Transverse colon (tissue), 4 donors: ENCODE results near the gene FHAD1. TPM values are rescaled to one million over a fixed set of nuclear protein-coding genes. Genes with fewer than 3 reads are reported as not detected.
A peak's percentile ranks its signal among the peaks of the same experiment; 100 is the strongest.

Source experiments
- DNase-seq: peaks from one replicate; pipeline ENCODE4 v3.0.0-alpha.2; 2019
- H3K27ac ChIP-seq, 4 donors: fragments of 200-600 bp; sonication (generic); 2 replicates each; pipeline ENCODE4 v1.5.1; 2016 to 2018; ENCODE audit warnings: inconsistent platforms in 4 of 4
- H3K27me3 ChIP-seq: fragments of 200-600 bp; sonication (generic); 2 replicates; pipeline ENCODE4 v1.5.1; 2017; ENCODE audit warnings: inconsistent platforms
- H3K36me3 ChIP-seq, 4 donors: fragments of 200-600 bp; sonication (generic); 2 replicates each; pipeline ENCODE4 v1.5.1; 2017 to 2019; ENCODE audit warnings: inconsistent platforms in 4 of 4
- H3K4me1 ChIP-seq, 4 donors: fragments of 200-600 bp; sonication (generic); 2 replicates each; pipeline ENCODE4 v1.5.1; 2017 to 2020; ENCODE audit warnings: inconsistent platforms in 4 of 4
- H3K4me3 ChIP-seq, 4 donors: fragments of 200-600 bp; sonication (generic); 1 replicate in 1 of 4; 2 replicates in 3 of 4; pipeline versions ENCODE4 v1.5.1 to v1.6.1; 2017 to 2019; ENCODE audit warnings: inconsistent platforms in 4 of 4
- H3K9me3 ChIP-seq, 2 donors: fragments of 200-600 bp; sonication (generic); 2 replicates each; pipeline ENCODE4 v1.5.1; 2017 to 2019; ENCODE audit warnings: inconsistent platforms in 2 of 2
- EP300 ChIP-seq: sonication (generic); formaldehyde crosslinking; IDR thresholded peaks from one replicate; pipeline ENCODE4 v1.6.1; 2017; ENCODE audit warnings: antibody characterized with exemption, low read depth
- POLR2A ChIP-seq: fragments of 450-650 bp; IDR thresholded peaks from one replicate; pipeline ENCODE4 v1.6.1; 2016; ENCODE audit warnings: antibody characterized with exemption, mild to moderate bottlenecking, moderate library complexity
- POLR2AphosphoS5 ChIP-seq, 3 donors: sonication (generic); formaldehyde crosslinking; IDR thresholded peaks; one replicate each; pipeline ENCODE4 v1.6.1; 2016; ENCODE audit warnings: antibody characterized with exemption in 3 of 3
- WGBS, 2 donors: methylation state at CpG; one replicate each; pipeline ENCODE4 v1.1.5; 2018; ENCODE audit warnings: low coverage in 1 of 2; 5-methylcytosine and 5-hydroxymethylcytosine counted together
- in situ Hi-C, 4 donors: fragments of 200-750 bp; cut with MboI; loops; one replicate each; pipeline versions ENCODE4 v1.15.0 to v1.15.1; 2017; ENCODE audit warnings: low sequenced_read_pairs in 3 of 4, low pct_ligation_motif_present in 1 of 4, low pct_unique_long_range_greater_than_20kb in 1 of 4
- intact Hi-C: fragments of 100-400 bp; cut with DNase I; formaldehyde crosslinking; loops from one replicate; pipeline ENCODE4 v1.15.1; 2023; ENCODE audit warnings: low total_unique reads
- total RNA-seq, 4 donors: library from RNA; depleted of rRNA; stranded (reverse); fragments of >200 nt; gene quantifications; one replicate each; pipeline ENCODE4 v1.1.0, GENCODE V29; 2016
- TF ChIP-seq, protein P1 (sequence below), 5 experiments: fragments of 200-600 bp in 3 of 5; fragments of 450-650 bp in 2 of 5; sonication (generic) in 3 of 5; IDR thresholded peaks; 1 replicate in 2 of 5; 2 replicates in 3 of 5; pipeline ENCODE4 v1.5.1; 2016 to 2017; ENCODE audit warnings: antibody characterized with exemption in 5 of 5, inconsistent platforms in 3 of 5, mild to moderate bottlenecking in 2 of 5, moderate library complexity in 1 of 5

FHAD1 gene
- total RNA-seq, 4 donors from 2014 or later, result 0.75 to 0.82 TPM; not detected in 2

DNA sequence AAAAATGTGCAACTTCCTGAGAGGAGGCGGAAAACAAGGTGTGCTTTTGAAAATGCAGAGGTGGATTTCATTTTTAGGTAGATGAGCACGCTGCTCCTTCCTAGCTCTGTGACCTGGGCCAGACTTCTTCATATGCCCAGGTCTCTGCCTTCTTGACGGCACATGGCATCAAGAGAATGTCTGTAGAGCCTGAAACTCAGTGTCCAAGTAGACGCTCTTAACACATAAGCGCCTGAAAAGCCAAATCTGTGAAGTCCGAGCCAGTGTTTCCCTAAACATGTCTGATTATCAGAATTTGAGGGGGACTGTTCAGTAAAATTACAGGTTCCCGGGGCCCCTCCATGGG lies 25.7 kb downstream of the FHAD1 start:
- no peak overlapping the region for H3K4me3 ChIP-seq
- no peaks in the 10 kb centered on the region for H3K9me3 ChIP-seq
- intact Hi-C loops (loop anchor here (5.0 kb wide), 1 partner anchor 120 kb away; the partner anchor contains the start of gene TMEM51), in situ Hi-C loops (loop anchor here (10.0 kb wide), 2 partner anchors 118 to 128 kb away; partner anchors contain the start of gene TMEM51 (in 2 of the 4))
- no peak for TF ChIP-seq POLR2AphosphoS5 (IDR thresholded peaks at IDR 0.05)
- TF ChIP-seq, protein P1, sequence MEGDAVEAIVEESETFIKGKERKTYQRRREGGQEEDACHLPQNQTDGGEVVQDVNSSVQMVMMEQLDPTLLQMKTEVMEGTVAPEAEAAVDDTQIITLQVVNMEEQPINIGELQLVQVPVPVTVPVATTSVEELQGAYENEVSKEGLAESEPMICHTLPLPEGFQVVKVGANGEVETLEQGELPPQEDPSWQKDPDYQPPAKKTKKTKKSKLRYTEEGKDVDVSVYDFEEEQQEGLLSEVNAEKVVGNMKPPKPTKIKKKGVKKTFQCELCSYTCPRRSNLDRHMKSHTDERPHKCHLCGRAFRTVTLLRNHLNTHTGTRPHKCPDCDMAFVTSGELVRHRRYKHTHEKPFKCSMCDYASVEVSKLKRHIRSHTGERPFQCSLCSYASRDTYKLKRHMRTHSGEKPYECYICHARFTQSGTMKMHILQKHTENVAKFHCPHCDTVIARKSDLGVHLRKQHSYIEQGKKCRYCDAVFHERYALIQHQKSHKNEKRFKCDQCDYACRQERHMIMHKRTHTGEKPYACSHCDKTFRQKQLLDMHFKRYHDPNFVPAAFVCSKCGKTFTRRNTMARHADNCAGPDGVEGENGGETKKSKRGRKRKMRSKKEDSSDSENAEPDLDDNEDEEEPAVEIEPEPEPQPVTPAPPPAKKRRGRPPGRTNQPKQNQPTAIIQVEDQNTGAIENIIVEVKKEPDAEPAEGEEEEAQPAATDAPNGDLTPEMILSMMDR (IDR thresholded peaks at IDR 0.05), result no peak
- peaks cover 0 to 30% (median 8%) of the 10 kb centered on the region in 4 donors for H3K4me1 ChIP-seq
- 25 to 44% methylated on average over 5 to 7 of the region's 7 CpGs for WGBS, 2 donors
- H3K27me3 ChIP-seq, result no peaks in the 10 kb centered on the region
- H3K27ac ChIP-seq, result peak overlapping the region in 2 of 4 donors; percentile 53 to 62
- no peaks in the 10 kb centered on the region for H3K36me3 ChIP-seq
- DNase-seq, result no peak

DNA sequence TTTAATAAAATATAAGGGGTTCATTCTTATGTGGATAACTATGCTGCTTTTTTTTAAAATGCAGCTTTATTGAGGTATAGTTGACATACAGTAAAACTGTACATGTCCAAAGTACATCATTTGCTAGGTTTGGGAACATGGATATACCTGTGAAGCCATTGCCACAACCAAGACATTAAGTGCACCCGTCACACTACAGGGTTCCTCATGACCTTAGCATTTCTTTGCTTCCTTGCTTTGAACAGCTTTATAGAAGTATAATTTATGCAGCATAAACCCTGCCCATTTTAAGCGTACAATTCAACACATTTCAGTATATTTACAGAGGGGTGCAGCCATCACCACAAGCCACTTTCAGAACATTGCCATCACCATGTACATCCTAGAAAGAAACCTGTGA lies 26.3 kb downstream of the FHAD1 start:
- intact Hi-C loops, result loop anchor here (5.0 kb wide), 1 partner anchor 121 kb away; the partner anchor contains the start of gene TMEM51
- in situ Hi-C loops, result loop anchor here (10.0 kb wide), 2 partner anchors 118 to 128 kb away; partner anchors contain the start of gene TMEM51 (in 2 of the 4)
- Histone ChIP-seq H3K27me3 (no peaks in the 10 kb centered on the region), H3K36me3 (no peaks in the 10 kb centered on the region), H3K4me1 (peaks cover 0 to 30% (median 8%) of the 10 kb centered on the region in 4 donors), H3K9me3 (no peaks in the 10 kb centered on the region), H3K4me3 (no peak overlapping the region), H3K27ac (peak overlapping the region in 2 of 4 donors; percentile 53 to 62)
- DNase-seq, result no peak
- no peak for TF ChIP-seq POLR2AphosphoS5 (IDR thresholded peaks at IDR 0.05)
- TF ChIP-seq EP300, result no peak
- TF ChIP-seq, protein P1 (IDR thresholded peaks at IDR 0.05), result no peak
- TF ChIP-seq POLR2A, result no peak
- WGBS, 2 donors, result 50 to 52% methylated on average over 1 to 2 of the region's 2 CpGs

DNA sequence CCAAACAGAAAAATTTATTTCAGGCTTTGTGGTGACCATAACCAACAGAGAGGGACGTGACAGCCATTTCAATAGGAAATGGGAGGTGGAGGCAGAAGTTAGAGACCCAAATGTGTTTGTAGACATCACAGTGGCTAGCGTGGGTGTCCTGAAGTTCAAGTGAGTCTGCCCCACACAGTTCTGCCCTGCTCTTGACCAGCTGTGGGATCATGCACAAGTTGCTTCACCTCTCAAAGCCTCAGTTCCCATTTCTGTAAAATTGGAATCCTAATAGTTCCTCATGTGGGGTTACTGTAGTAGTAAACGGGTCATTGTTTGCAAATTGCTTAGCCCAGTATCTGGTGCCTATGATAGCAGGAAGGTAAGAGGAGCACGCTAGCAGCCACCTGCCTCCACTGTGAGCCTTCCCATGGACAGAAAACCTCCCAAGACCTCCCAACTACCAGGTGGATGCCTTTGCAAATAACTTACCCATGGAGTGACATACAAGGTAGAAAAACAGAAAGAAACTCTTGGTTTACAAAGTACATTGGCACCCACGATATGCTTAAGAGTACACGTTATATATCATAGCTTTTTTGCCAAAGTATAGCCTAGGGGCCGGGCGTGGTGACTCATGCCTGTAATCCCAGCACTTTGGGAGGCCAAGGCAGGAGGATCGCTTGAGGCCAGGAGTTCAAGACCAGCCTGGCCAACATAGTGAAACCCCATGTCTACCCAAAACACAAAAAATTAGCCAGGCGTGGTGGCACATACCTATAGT lies 29.1 kb downstream of the FHAD1 start:
- Histone ChIP-seq H3K4me3 (no peak overlapping the region), H3K27me3 (no peaks in the 10 kb centered on the region), H3K4me1 (peaks cover 0 to 30% (median 8%) of the 10 kb centered on the region in 4 donors), H3K9me3 (no peaks in the 10 kb centered on the region), H3K36me3 (no peaks in the 10 kb centered on the region), H3K27ac (peak overlapping the region in 1 of 4 donors; percentile 33)
- WGBS, 2 donors, result 50 to 83% methylated on average over 1 to 10 of the region's 10 CpGs
- DNase-seq, result no peak
- TF ChIP-seq POLR2A, result no peak
- no peak for TF ChIP-seq EP300
- in situ Hi-C loops, result loop anchor here (10.0 kb wide), 2 partner anchors 121 to 131 kb away; partner anchors contain the start of gene TMEM51 (in 2 of the 4)
- intact Hi-C loops, result no loop called here

DNA sequence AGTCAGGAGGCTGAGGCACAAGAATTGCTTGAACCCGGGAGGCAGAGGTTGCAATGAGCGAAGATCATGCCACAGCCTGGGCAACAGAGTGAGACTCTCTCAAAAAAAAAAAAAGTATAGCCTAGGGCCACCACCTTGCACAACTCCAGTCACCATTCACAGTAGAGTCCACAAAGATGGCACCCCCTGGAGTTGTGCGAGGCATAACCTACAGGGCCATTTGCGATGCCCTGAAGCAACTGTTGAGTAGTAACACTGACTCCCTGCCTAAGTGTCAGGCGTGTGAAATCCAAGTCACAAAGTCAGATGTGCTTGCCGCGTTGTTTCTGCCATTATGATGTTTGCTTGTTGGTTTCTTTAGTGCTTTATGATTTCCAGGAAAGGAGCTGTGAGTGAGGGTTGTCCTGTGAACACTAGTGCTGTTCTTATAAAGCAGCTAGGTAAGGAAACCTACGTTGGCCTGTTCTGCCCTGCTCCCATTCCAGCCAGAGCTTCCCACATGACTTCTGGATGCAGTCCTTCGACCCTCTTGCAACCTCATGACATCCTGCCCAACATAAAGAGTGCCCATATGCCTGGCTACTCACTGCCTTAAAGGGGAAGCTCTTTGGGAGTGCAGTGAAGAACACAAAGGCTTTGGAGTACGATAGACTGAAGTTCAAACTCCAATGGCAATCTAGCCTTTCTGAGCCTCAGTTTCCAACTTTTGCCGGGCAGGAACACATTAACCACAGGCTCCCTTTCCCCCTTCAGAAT lies 29.8 kb downstream of the FHAD1 start:
- 17 to 77% methylated on average over 1 to 11 of the region's 11 CpGs for WGBS, 2 donors
- intact Hi-C loops, result no loop called here
- H3K36me3 ChIP-seq, result no peaks in the 10 kb centered on the region

More for the DNA sequence above, 29.8 kb downstream of the FHAD1 start:
- in situ Hi-C loops, result loop anchor here (10.0 kb wide), 2 partner anchors 122 to 132 kb away; partner anchors contain the start of gene TMEM51 (in 2 of the 4)
- Histone ChIP-seq H3K27me3 (no peaks in the 10 kb centered on the region), H3K4me3 (no peak overlapping the region), H3K4me1 (peaks cover 0 to 30% (median 8%) of the 10 kb centered on the region in 4 donors), H3K27ac (peak overlapping the region in 2 of 4 donors; percentile 33 to 36), H3K9me3 (no peaks in the 10 kb centered on the region)
- TF ChIP-seq POLR2A (no peak), POLR2AphosphoS5 (IDR thresholded peaks at IDR 0.05) (no peak), EP300 (no peak)
- TF ChIP-seq, protein P1 (IDR thresholded peaks at IDR 0.05), result no peak
- DNase-seq, result no peak
